ENCODE data around the gene CRADD.
A peak's percentile ranks its signal among the peaks of the same experiment; 100 is the strongest.
"Not testable (repeated sequence)": the region's sequence is repeated elsewhere in the genome, so short reads cannot be mapped to it uniquely, and the experiment has no call there.

CRADD gene

GRCh38 chr12:93758801-93759373, 81.7 kb downstream of the CRADD start:
- DNase-seq (ENCODE audit: low read depth in 2 of 2) = no peak

GRCh38 chr12:93759512-93760081, 82.4 kb downstream of the CRADD start:
- no peak for DNase-seq (ENCODE audit: low read depth in 2 of 2)

GRCh38 chr12:93760275-93760875, 83.2 kb downstream of the CRADD start:
- no peak for DNase-seq (ENCODE audit: low read depth in 2 of 2)

GRCh38 chr12:93762059-93762719, 85.0 kb downstream of the CRADD start:
- no peak for DNase-seq (ENCODE audit: low read depth in 2 of 2)

- DNase-seq (ENCODE audit: low read depth in 2 of 2) = no peak
These were observed 85.9 kb downstream of the CRADD start for GRCh38 chr12:93762912-93763553.

GRCh38 chr12:93763746-93764147, 86.6 kb downstream of the CRADD start:
- no peak for DNase-seq (ENCODE audit: low read depth in 2 of 2)

- no peak for DNase-seq (ENCODE audit: low read depth in 2 of 2)
These were observed 89.2 kb downstream of the CRADD start for GRCh38 chr12:93766371-93766770.

- no peak for DNase-seq (ENCODE audit: low read depth in 2 of 2)
These were observed 89.8 kb downstream of the CRADD start for GRCh38 chr12:93766796-93767523.

- DNase-seq (ENCODE audit: low read depth in 2 of 2) = no peak
These were observed 90.3 kb downstream of the CRADD start for GRCh38 chr12:93767524-93767863.

GRCh38 chr12:93772003-93772700, 95.0 kb downstream of the CRADD start:
- no peak for DNase-seq (ENCODE audit: low read depth in 2 of 2)

- DNase-seq (ENCODE audit: low read depth in 2 of 2) = peak in 1 of 2 donors; percentile 23
These were observed 96.1 kb downstream of the CRADD start for GRCh38 chr12:93773122-93773871.

GRCh38 chr12:93776581-93777018, 99.4 kb downstream of the CRADD start:
- no peak for DNase-seq (ENCODE audit: low read depth in 2 of 2)

- DNase-seq (ENCODE audit: low read depth in 2 of 2) = no peak
These were observed 100.1 kb downstream of the CRADD start for GRCh38 chr12:93777254-93777653.

- no peak for DNase-seq (ENCODE audit: low read depth in 2 of 2)
These were observed 101.1 kb downstream of the CRADD start for GRCh38 chr12:93778306-93778705.

- no peak for DNase-seq (ENCODE audit: low read depth in 2 of 2)
These were observed 101.6 kb downstream of the CRADD start for GRCh38 chr12:93778766-93779165.

GRCh38 chr12:93780101-93780641, 103.0 kb downstream of the CRADD start:
- DNase-seq (ENCODE audit: low read depth in 2 of 2) = no peak

- not testable (repeated sequence) for DNase-seq (ENCODE audit: low read depth in 2 of 2)
These were observed 103.7 kb downstream of the CRADD start for GRCh38 chr12:93780886-93781285.

- not testable (repeated sequence) for DNase-seq (ENCODE audit: low read depth in 2 of 2)
These were observed 104.8 kb downstream of the CRADD start for GRCh38 chr12:93781961-93782360.

GRCh38 chr12:93782853-93783252, 105.7 kb downstream of the CRADD start:
- DNase-seq (ENCODE audit: low read depth in 2 of 2) = no peak

GRCh38 chr12:93783832-93784231, 106.7 kb downstream of the CRADD start:
- DNase-seq (ENCODE audit: low read depth in 2 of 2) = no peak

Measured in stimulated activated CD4-positive, alpha-beta T cell treated with anti-CD3 and anti-CD28 coated beads, Interleukin-1b, Interleukin-23, amount 100 ng/mL, for 1 hour (primary cell).